ENCODE data around the gene TSPAN9. TPM values are rescaled to one million over a fixed set of nuclear protein-coding genes. Genes with fewer than 3 reads are reported as not detected.

The TSPAN9 gene
- total and polyA plus RNA-seq, 9 of the 15 experiments (the other 6 are each of a cell fraction or from before 2014, with no cell fraction given): 0.23 to 2.1 (median 0.60) TPM; not detected in 2

- no peak overlapping the region for H3K9ac ChIP-seq (ENCODE audit: insufficient read depth in 1 of 2, low read depth in 2 of 2, low read length in 2 of 2)
- H3K79me2 ChIP-seq (ENCODE audit: control insufficient read depth, insufficient read depth, low read length): no peaks in the 10 kb centered on the region
- no peaks in the 10 kb centered on the region for H3K9me1 ChIP-seq (ENCODE audit: control insufficient read depth, insufficient read depth, low read length)
- H3K4me1 ChIP-seq (replicated peaks in 1 of 2; ENCODE audit: control insufficient read depth in 2 of 2, insufficient read depth in 2 of 2, low read length in 2 of 2): no peaks in the 10 kb centered on the region; a peak in 1 of 5 replicates
- H3K9me3 ChIP-seq (replicated peaks; ENCODE audit: control insufficient read depth, insufficient read depth, low read depth, low read length): no peaks in the 10 kb centered on the region
- no TSS peak for BruUV-seq (replicated peaks)
- WGBS (ENCODE audit: insufficient coverage, low coverage, missing lambda C conversion rate): 14% methylated on average over 1 of the region's 5 CpGs
- in situ Hi-C loops (cut with MboI) (no loop called here), intact Hi-C loops (cut with micrococcal nuclease) (no loop called here)
- no peak for DNase-seq (ENCODE audit: extremely low read depth in 1 of 4, low spot score in 3 of 4)
- H3K4me2 ChIP-seq (ENCODE audit: insufficient read depth, low read length): no peak overlapping the region
- no peak overlapping the region for H3K4me3 ChIP-seq
- H4K20me1 ChIP-seq (replicated peaks; ENCODE audit: control insufficient read depth, insufficient read depth, low read length): no peaks in the 10 kb centered on the region
- H3K27me3 ChIP-seq (ENCODE audit: control insufficient read depth in 2 of 2, insufficient read depth in 2 of 2, low read length in 2 of 2): peaks cover 0 to 9% of the 10 kb centered on the region in 2 experiments; a peak in 1 of 5 replicates
- H3K27ac ChIP-seq (ENCODE audit: extremely low read depth, low read depth, low read length): no peak overlapping the region
- CTCF ChIA-PET (ENCODE audit: low intra/inter-chr PET ratio): no interaction called here
- no peak for FAIRE-seq
- POLR2A ChIA-PET: no interaction called here
- no peaks in the 10 kb centered on the region for H3K36me3 ChIP-seq (ENCODE audit: control insufficient read depth, insufficient read depth, low read length)
- ATAC-seq: no peak
- H2AFZ ChIP-seq (ENCODE audit: low read depth, low read length): no peak overlapping the region
- TF ChIP-seq CSDE1 (IDR thresholded peaks at IDR 0.05) (no peak), USF2 (CRISPR knock-in tag; IDR thresholded peaks at IDR 0.05) (no peak), ZBTB17 (CRISPR knock-in tag; IDR thresholded peaks at IDR 0.05) (no peak), ZFX (CRISPR knock-in tag; IDR thresholded peaks at IDR 0.05) (no peak), TAF7 (tag; IDR thresholded peaks at IDR 0.05) (no peak), XRCC4 (IDR thresholded peaks at IDR 0.05; ENCODE audit: extremely low read depth, insufficient read depth, insufficient read length) (no peak), ATF4 (CRISPR knock-in tag; IDR thresholded peaks at IDR 0.05) (no peak), E2F5 (CRISPR knock-in tag; IDR thresholded peaks at IDR 0.05) (no peak), PHB2 (IDR thresholded peaks at IDR 0.05; ENCODE audit: low read depth) (no peak), BACH1 (tag; IDR thresholded peaks at IDR 0.05) (no peak), ARID4B (CRISPR knock-in tag; IDR thresholded peaks at IDR 0.05) (no peak), ZNF561 (CRISPR knock-in tag; conservative IDR thresholded peaks at IDR 0.05) (no peak)
Observed at GRCh38 chr12:3098436-3098835, 21.3 kb downstream of the TSPAN9 start.

All from K562 (cell line).